ENCODE data around the gene RNF144B.

RNF144B gene

DNA sequence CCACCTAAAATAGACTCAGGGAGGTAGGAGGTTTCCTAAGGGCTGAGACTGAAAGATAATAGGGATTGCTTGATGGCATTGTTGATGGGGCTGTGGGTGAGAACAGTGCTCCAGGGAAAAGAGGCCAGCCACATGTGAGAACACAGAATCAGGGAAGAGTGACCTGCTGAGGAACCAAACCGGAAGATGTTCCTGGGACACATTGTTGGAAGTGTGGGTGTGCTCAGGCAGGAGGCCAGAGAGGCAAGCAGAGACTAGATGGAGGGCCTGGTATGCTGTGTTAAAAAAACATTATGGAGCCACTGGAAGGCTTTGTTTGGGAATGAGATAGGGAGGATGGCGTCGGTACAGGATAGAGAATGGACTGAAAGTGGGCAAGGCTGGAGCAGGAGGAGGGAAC is 23.3 kb downstream of the RNF144B start:
- DNase-seq = no peak

- no peak for DNase-seq
Measured at GRCh38 chr6:18412068-18412467, 24.9 kb downstream of the RNF144B start.

GRCh38 chr6:18412644-18413043 is 25.5 kb downstream of the RNF144B start:
- DNase-seq = no peak

DNA sequence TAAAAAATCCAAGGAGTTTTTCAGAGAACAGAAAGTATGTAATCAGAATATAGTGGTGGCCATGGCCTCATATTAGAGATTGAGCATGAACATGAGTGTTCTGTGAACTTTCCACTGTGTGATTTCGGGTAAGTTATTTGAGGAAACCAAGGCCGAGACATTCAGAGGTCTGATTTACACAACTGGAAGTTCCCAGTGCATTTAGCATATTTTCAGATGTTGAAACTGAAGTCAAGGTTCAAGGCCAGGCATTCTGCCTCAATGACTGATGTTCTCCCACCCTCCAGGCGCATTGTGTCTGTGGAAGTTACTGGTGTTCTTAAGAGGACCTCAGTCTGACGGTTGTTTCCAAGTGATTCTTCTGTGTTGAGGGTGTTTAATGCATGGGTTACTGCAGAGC is 26.2 kb downstream of the RNF144B start:
- DNase-seq = no peak

GRCh38 chr6:18414116-18414515 is 27.0 kb downstream of the RNF144B start:
- DNase-seq = no peak

- DNase-seq = no peak
Measured at GRCh38 chr6:18415207-18415606, 28.1 kb downstream of the RNF144B start.

- no peak for DNase-seq
Measured at GRCh38 chr6:18415671-18416340, 28.7 kb downstream of the RNF144B start.

DNA sequence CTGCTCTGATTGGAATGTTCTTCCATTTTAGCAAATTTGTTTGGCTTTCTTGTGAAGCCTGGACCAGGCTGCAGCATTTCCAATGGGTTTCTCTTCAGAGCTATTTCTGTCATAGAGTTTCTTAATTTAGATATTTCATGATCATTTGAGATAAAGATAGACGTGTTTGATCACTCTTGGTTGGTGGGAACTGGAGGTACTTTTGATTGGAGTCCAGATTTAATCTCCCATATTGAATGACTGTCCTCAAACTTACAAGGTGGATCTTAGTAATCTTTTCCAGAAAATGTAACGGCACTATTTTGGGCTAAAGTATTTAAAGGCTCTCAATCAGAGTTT is 29.2 kb downstream of the RNF144B start:
- no peak for DNase-seq

- DNase-seq = no peak
Measured at GRCh38 chr6:18420328-18420727, 33.2 kb downstream of the RNF144B start.

GRCh38 chr6:18422136-18422535 is 35.0 kb downstream of the RNF144B start:
- no peak for DNase-seq

- no peak for DNase-seq
Measured at GRCh38 chr6:18423426-18423825, 36.3 kb downstream of the RNF144B start.

GRCh38 chr6:18424201-18424600 is 37.1 kb downstream of the RNF144B start:
- no peak for DNase-seq

- DNase-seq = no peak
Measured at GRCh38 chr6:18425218-18425617, 38.1 kb downstream of the RNF144B start.

DNA sequence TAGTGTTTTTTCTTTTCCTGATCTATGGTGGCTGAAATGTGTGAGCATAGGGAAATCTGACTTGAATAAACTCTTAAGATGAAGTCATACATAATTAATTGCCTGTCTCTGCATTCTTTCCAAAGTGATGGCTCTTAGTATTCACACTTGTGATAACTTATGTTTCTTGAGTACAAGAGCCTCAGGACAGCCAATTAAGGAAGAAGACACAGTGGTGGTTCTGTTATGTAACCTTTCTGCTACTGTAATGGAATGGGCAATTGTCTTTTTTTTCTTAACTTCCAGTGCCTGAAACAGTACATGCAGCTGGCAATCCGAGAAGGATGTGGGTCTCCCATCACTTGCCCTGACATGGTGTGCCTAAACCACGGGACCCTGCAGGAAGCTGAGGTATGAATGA is 40.1 kb downstream of the RNF144B start:
- no peak for DNase-seq

DNA sequence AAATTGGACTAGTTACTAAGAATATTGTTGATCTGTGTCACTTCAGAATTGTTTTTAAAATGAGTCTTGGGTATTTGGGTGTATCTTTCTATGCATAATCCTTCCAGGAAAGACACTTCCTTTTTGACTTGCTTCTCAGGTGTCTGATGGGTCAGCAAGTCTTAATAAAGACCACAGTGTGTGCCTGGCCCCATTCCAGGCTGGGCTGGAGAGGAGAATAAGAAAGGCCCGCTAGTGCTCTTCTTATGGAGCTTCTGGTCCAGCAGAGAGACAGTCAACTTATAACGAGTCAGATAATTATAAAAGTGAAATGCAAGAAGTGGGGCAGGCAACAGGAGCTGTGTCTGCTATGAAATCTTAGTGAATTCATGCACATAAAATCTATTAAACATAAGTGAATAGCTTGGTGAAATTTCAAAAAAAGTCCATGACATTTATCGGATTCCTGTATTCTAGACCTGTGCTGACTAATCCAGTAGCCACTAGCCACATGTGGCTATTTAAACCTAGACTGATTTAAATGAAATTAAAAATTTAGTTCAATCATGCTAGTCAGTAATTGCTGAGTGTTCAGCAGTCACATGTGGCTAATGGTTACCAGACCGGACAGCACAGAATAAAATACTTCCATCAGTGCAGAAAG is 42.6 kb downstream of the RNF144B start:
- no peak for DNase-seq

- no peak for DNase-seq
Measured at GRCh38 chr6:18431581-18431980, 44.4 kb downstream of the RNF144B start.

GRCh38 chr6:18432180-18432579 is 45.0 kb downstream of the RNF144B start:
- no peak for DNase-seq

- no peak for DNase-seq
Measured at GRCh38 chr6:18432619-18433018, 45.5 kb downstream of the RNF144B start.

GRCh38 chr6:18433059-18433458 is 45.9 kb downstream of the RNF144B start:
- no peak for DNase-seq

- no peak for DNase-seq
Measured at GRCh38 chr6:18436341-18436740, 49.2 kb downstream of the RNF144B start.

DNA sequence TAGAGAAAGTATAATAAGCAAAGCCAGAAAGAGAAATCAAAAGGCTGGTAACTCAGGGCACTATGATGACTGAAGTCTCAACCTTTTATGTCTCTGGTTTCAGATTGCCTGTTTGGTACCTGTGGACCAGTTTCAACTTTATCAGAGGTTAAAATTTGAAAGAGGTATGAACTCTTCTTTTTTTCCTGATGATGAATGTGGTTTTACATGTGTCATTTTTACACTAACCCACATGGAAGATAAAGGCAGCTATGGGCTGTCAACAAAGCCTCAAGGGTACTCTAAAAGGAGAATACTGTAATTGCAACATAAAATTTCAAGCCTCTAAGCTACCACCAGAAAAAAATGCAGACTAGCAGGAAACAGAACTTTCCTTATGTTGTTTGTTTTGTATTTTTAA is 52.4 kb downstream of the RNF144B start:
- no peak for DNase-seq

- DNase-seq = no peak
Measured at GRCh38 chr6:18441251-18441979, 54.3 kb downstream of the RNF144B start.

- DNase-seq = no peak
Measured at GRCh38 chr6:18444111-18444510, 57.0 kb downstream of the RNF144B start.

DNA sequence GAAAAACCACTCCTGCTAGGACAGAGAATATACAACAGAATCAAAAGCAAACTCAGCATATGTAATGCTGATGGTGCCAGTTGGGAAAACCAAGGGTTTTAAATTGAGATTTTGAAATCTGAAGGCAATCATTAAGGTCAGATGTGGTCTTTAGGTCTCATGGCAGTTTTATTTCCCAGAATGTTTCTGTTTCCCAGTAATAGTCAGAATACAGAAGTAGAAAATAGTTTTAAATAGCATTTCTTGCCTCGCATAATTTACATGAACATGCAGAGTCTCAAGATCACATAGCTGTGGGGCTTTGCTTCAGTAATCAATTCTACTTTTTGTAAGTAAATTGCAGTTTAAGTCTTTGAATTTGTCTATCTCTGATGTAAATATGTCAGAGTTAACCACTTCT is 58.1 kb downstream of the RNF144B start:
- no peak for DNase-seq

All from stimulated activated CD4-positive, alpha-beta T cell treated with anti-CD3 and anti-CD28 coated beads, Interleukin-15, amount 100 ng/mL, for 24 hours (primary cell).